Measurements from ENCODE around the gene TBC1D9B.
"Not testable (repeated sequence)": the region's sequence is repeated elsewhere in the genome, so short reads cannot be mapped to it uniquely, and the experiment has no call there.

Gene TBC1D9B

GRCh38 chr5:179836225-179837019 is 71.3 kb downstream of the TBC1D9B start:
- no peak for DNase-seq

DNA sequence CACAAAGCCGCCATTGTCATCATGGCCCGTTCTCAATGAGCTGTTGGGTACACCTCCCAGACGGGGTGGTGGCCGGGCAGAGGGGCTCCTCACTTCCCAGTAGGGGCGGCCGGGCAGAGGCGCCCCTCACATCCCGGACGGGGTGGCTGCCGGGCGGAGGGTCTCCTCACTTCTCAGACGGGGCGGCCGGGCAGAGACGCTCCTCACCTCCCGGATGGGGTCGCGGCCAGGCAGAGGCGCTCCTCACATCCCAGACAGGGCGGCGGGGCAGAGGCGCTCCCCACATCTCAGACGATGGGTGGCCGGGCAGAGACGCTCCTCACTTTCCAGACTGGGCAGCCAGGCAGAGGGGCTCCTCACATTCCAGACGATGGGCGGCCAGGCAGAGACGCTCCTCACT is 72.8 kb downstream of the TBC1D9B start:
- DNase-seq: not testable (repeated sequence)

DNA sequence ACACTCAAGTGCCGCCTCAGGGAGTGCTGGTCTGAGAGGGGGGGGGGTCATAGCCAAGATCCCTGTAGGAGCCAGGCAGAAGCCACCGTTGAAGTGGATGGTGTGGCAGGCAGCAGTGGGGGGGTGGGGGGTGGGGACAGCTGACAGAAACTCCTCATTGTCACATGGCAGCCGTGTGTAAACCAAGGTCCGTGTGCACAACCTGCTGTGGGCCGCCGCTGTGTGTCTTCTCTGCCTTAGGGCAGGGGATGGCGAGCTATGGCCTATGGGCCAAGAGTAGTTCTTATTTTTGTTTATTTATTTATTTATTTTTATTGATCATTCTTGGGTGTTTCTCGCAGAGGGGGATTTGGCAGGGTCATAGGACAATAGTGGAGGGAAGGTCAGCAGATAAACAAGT is 73.6 kb downstream of the TBC1D9B start:
- no peak for DNase-seq

DNA sequence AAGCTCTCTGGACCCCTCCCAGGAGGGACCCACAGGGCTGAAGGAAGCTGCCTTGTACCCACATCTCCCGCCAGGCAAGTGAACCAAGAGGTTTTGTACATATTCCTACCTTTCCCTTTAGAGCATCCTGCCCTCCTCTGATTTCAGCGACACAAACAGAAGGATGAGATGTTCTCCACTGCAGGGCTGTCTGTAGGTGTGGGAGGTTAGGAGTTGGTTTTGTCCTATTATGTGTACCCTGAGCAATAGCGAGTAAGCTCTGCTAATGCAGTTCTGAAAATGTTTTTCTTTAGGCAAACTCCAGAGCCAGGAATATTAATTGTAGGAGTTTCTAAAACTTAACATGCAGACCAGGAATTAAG is 74.0 kb downstream of the TBC1D9B start:
- no peak for DNase-seq

- DNase-seq: no peak
Observed at GRCh38 chr5:179833056-179833708, 74.5 kb downstream of the TBC1D9B start.

GRCh38 chr5:179832039-179832745 is 75.5 kb downstream of the TBC1D9B start:
- DNase-seq: no peak

- DNase-seq: no peak
Observed at GRCh38 chr5:179830818-179831468, 76.8 kb downstream of the TBC1D9B start.

- DNase-seq: no peak
Observed at GRCh38 chr5:179829732-179830435, 77.8 kb downstream of the TBC1D9B start.

DNA sequence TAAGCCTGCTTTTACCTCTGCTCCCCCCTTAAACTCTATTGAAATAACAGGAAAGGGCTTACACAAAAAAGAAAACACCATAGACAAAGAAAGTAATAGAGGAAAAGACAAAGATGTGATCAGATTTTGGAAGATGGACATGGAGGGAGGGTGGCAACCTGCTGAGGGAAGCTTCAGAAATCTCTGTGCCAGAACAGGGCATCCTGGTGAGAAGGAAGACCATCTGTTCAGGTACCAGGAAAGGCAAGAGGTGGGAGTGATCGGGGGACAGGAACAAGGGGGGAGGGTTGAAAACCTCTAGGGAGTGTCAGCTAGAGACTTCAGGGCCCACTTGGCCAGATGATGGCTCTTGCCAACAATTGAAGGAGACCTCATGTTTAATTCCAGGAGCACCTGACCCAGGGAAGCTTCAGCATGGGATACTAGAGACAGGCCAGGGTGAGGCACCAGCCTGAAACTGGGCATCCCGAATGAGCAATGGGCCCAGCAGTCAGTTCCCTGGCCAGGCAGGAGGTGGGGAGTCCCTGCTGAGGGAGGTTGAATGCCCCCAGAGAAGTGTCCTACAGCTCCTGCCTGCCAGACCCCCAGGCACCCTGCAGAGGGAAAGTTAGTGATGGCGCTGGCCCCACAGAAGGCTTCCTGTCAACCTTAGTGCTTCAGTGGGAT is 78.8 kb downstream of the TBC1D9B start:
- DNase-seq: no peak

GRCh38 chr5:179827680-179828079 is 80.0 kb downstream of the TBC1D9B start:
- no peak for DNase-seq

DNA sequence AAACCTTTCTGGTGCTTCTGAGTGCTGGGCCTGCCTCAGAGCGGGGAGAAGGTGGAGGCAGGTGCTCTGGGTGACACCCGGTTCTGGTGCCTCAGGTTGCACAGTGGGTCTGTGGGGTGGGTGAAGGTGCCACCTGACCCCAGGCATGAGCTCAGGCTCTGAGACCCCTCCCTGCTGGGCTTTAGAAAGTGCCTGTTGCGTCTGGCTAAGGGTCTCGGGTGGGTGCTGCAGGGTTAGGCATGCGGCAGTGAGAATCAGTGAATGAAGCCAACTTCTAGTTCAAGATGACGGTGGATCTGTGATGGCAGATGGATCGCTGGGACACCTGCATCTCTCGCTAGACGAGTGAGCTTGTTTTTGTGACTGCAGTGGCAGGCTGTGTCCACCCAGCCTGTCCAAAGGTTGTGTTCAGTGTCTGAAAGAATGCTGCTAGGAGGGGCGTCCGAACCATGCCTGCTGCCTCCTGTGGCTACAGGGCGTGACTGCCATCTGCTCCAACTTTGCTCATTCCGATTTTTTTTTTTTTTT is 82.0 kb downstream of the TBC1D9B start:
- DNase-seq: no peak

DNA sequence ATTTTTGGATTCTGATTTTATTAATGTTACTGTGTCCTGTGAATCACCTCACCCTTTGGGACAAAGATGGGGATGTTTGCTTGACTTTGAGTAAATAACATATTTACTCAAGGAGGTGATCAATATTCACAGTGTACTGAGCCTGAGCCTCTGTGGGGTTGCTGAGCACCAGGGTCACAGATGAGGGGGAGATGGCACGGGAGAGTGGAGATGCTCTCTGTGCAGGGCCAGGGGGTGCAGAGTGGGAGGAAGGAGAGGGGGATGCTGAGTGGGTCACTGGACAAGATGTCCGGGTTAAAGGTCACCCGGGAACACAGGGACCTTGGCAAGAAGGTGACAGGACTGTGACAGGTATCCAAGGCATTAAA is 83.0 kb downstream of the TBC1D9B start:
- DNase-seq: no peak

DNA sequence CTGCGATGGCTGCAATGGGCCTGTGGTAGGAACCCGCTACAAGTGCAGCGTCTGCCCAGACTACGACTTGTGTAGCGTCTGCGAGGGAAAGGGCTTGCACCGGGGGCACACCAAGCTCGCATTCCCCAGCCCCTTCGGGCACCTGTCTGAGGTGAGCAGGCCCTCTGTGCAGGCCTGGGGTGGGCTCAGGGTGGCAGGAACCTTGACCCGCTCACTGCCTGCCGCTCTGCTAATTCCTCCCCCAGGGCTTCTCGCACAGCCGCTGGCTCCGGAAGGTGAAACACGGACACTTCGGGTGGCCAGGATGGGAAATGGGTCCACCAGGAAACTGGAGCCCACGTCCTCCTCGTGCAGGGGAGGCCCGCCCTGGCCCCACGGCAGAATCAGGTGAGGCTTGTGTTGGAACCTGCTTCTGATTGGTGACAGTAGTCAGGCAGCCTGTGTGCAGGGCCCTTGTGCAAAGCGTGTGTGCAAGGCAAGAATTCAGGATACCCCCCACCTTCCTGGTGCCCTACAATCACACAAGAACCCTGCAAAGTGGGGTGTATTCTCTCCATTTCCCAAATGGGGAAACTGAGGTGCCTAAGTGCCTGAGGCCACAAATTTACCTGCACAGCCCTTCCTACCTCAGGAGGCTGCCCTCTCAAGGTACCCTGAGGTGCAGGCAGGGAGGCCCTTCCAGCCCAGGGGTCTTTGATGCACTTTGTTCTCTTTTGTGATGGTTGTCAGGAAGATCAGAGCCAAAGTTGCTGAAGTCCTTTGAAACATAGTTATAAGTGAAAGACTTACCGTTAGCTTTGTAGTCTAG is 83.6 kb downstream of the TBC1D9B start:
- no peak for DNase-seq

GRCh38 chr5:179822444-179822990 is 85.2 kb downstream of the TBC1D9B start:
- DNase-seq: no peak

- DNase-seq: no peak
Observed at GRCh38 chr5:179822059-179822432, 85.7 kb downstream of the TBC1D9B start.

- DNase-seq: peak; percentile 75
Observed at GRCh38 chr5:179821298-179822058, 86.2 kb downstream of the TBC1D9B start.

DNA sequence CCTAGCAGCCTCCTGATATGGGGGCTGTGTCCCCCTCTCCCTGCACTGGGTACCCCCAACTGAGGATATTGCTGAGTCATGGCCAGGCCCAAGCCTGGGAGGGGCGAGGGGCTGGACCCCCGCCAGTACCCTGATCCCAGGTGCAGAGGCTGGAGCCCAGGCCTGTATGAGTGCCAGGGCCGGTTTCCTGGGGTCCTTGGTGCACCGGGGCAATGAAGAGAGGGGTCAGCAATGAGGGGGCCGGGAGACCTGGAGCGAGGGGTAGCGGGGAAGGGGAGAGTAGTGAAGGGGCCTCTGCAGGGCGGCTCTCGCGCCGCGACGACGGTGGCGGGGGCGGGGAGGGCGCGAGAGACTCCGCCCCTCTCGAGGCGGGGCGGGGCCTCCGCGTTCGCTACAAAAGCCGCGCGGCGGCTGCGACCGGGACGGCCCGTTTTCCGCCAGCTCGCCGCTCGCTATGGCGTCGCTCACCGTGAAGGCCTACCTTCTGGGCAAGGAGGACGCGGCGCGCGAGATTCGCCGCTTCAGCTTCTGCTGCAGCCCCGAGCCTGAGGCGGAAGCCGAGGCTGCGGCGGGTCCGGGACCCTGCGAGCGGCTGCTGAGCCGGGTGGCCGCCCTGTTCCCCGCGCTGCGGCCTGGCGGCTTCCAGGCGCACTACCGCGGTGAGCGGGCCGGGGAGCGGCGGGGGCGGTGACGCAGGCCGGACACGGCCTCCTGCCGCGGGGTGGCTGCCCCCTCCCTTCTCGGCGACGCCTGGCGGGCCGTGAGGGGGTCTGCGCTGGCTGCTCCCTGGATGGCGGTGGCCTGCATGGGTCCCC is 87.0 kb downstream of the TBC1D9B start, which contains the start of gene SQSTM1:
Gene SQSTM1 (plus strand): TSS at position 423 of the 815 bp plus-strand sequence. CDS start 32 bp downstream, at position 455.
- no peak for DNase-seq

- no peak for DNase-seq
Observed at GRCh38 chr5:179820127-179820482, 87.6 kb downstream of the TBC1D9B start.

Measured in NCI-H446 treated with DMSO at 0.1 percent for 48 hours (cell line).